Sigmoid colon (tissue), 7 donors: ENCODE measurements around the gene THEMIS2. TPM values are rescaled to one million over a fixed set of nuclear protein-coding genes. Genes with fewer than 3 reads are reported as not detected.
A peak's percentile ranks its signal among the peaks of the same experiment; 100 is the strongest.

Experiments used
- DNase-seq: peaks from one replicate; pipeline ENCODE4 v3.0.0-alpha.2; 2019
- H3K27ac ChIP-seq, 4 donors: fragments of 200-600 bp; sonication (generic); one replicate each; pipeline ENCODE4 v1.5.1; 2016 to 2019; ENCODE audit warnings: mild to moderate bottlenecking in 1 of 4
- H3K27me3 ChIP-seq, 3 donors: fragments of 200-600 bp; sonication (generic); one replicate each; pipeline ENCODE4 v1.5.1; 2019; ENCODE audit warnings: mild to moderate bottlenecking in 1 of 3
- H3K36me3 ChIP-seq, 4 donors: fragments of 200-600 bp; sonication (generic); one replicate each; pipeline ENCODE4 v1.5.1; 2016 to 2019
- H3K4me1 ChIP-seq, 4 donors: fragments of 200-600 bp; sonication (generic); one replicate each; pipeline ENCODE4 v1.5.1; 2017 to 2019
- H3K4me3 ChIP-seq, 4 donors: fragments of 200-600 bp; sonication (generic); one replicate each; pipeline ENCODE4 v1.5.1; 2017 to 2019; ENCODE audit warnings: mild to moderate bottlenecking in 2 of 4, moderate library complexity in 1 of 4
- H3K9me3 ChIP-seq, 4 donors: fragments of 200-600 bp in 3 of 4; sonication (generic) in 3 of 4; one replicate each; pipeline versions ENCODE4 v1.5.1 to v1.6.1; 2013 to 2019
- CTCF ChIP-seq, 4 experiments: fragments of 450-650 bp in 3 of 4; fragments of 200-600 bp in 1 of 4; IDR thresholded peaks; one replicate each; pipeline ENCODE4 v1.5.1; 2016 to 2019; ENCODE audit warnings: antibody characterized with exemption in 4 of 4, mild to moderate bottlenecking in 3 of 4, moderate library complexity in 2 of 4
- EP300 ChIP-seq, 4 donors: sonication (generic); formaldehyde crosslinking; IDR thresholded peaks; one replicate each; pipeline ENCODE4 v1.6.1; 2017; ENCODE audit warnings: antibody characterized with exemption in 4 of 4
- POLR2A ChIP-seq, 2 donors: fragments of 450-650 bp; IDR thresholded peaks; one replicate each; pipeline ENCODE4 v1.6.1; 2016; ENCODE audit warnings: antibody characterized with exemption in 2 of 2, mild to moderate bottlenecking in 2 of 2, moderate library complexity in 2 of 2
- POLR2AphosphoS5 ChIP-seq, 4 donors: sonication (generic); formaldehyde crosslinking; IDR thresholded peaks; one replicate each; pipeline ENCODE4 v1.6.1; 2017; ENCODE audit warnings: antibody characterized with exemption in 4 of 4
- WGBS, 2 donors: extraction: QIAGEN DNeasy Blood & Tissue Kit; methylation state at CpG; one replicate each; pipeline ENCODE4 v1.1.7; 2013; 5-methylcytosine and 5-hydroxymethylcytosine counted together
- intact Hi-C: fragments of 100-400 bp; cut with DNase I; formaldehyde crosslinking; loops from one replicate; pipeline ENCODE4 v1.15.1; 2023
- polyA plus RNA-seq, 3 donors: library from polyadenylated mRNA; stranded (reverse); fragments of 200-250 nt; gene quantifications; one replicate each; pipeline ENCODE4 v1.2.3, GENCODE V29; 2013
- total RNA-seq, 4 donors: library from RNA; depleted of rRNA; stranded (reverse); fragments of >200 nt; gene quantifications; one replicate each; pipeline ENCODE4 v1.1.0, GENCODE V29; 2016
- donor health status: healthy with polysubstance abuse.
- donor health status: Bipolar disorder and iron deficiency.
- donor health status: healthy.

Gene THEMIS2
- total and polyA plus RNA-seq, 7 donors, result 9.0 to 32.2 (median 14.8) TPM

- intact Hi-C loops, result no loop called here
- H3K36me3 ChIP-seq, result peaks cover 0 to 5% (median 0%) of the 10 kb centered on the region in 4 donors
- DNase-seq, result peak; percentile 54
These were observed 11.2 kb downstream of the THEMIS2 start for GRCh38 chr1:27883536-27883935.

GRCh38 chr1:27884006-27884954 lies 11.9 kb downstream of the THEMIS2 start:
- Histone ChIP-seq H3K27ac (peak overlapping the region; percentile 19 to 59 (median 46)), H3K36me3 (peaks cover 0 to 12% (median 0%) of the 10 kb centered on the region in 4 donors), H3K9me3 (no peaks in the 10 kb centered on the region), H3K27me3 (no peaks in the 10 kb centered on the region), H3K4me1 (no peaks in the 10 kb centered on the region), H3K4me3 (no peak overlapping the region)
- 80 to 83% methylated on average over 24 of the region's 24 CpGs for WGBS, 2 donors
- TF ChIP-seq CTCF (IDR thresholded peaks at IDR 0.05), result no peak
- no peak for TF ChIP-seq POLR2A (IDR thresholded peaks at IDR 0.05)
- TF ChIP-seq EP300 (IDR thresholded peaks at IDR 0.05), result peak in 1 of 4 donors; percentile 44
- no peak for TF ChIP-seq POLR2AphosphoS5 (IDR thresholded peaks at IDR 0.05)
- intact Hi-C loops, result no loop called here
- peak; percentile 65 for DNase-seq

More at GRCh38 chr1:27883536-27883935, 11.2 kb downstream of the THEMIS2 start:
- H3K27me3 ChIP-seq, result no peaks in the 10 kb centered on the region
- TF ChIP-seq POLR2A (IDR thresholded peaks at IDR 0.05), result no peak
- TF ChIP-seq CTCF (IDR thresholded peaks at IDR 0.05), result no peak
- TF ChIP-seq EP300 (IDR thresholded peaks at IDR 0.05), result no peak
- TF ChIP-seq POLR2AphosphoS5 (IDR thresholded peaks at IDR 0.05), result no peak
- 93% methylated on average over 13 of the region's 13 CpGs for WGBS, 2 donors
- H3K9me3 ChIP-seq, result no peaks in the 10 kb centered on the region
- H3K27ac ChIP-seq, result peak overlapping the region in 2 of 4 donors; percentile 42 to 48
- no peak overlapping the region for H3K4me3 ChIP-seq
- no peaks in the 10 kb centered on the region for H3K4me1 ChIP-seq

GRCh38 chr1:27885114-27885528 lies 12.8 kb downstream of the THEMIS2 start:
- peak; percentile 60 for DNase-seq
- WGBS, 2 donors, result 81 to 89% methylated on average over 8 of the region's 8 CpGs
- intact Hi-C loops, result no loop called here
- Histone ChIP-seq H3K9me3 (no peaks in the 10 kb centered on the region), H3K27ac (peak overlapping the region; percentile 42 to 73 (median 63)), H3K4me3 (no peak overlapping the region), H3K36me3 (peaks cover 0 to 21% (median 0%) of the 10 kb centered on the region in 4 donors), H3K4me1 (no peaks in the 10 kb centered on the region), H3K27me3 (no peaks in the 10 kb centered on the region)
- TF ChIP-seq POLR2A (IDR thresholded peaks at IDR 0.05), result no peak
- TF ChIP-seq CTCF (IDR thresholded peaks at IDR 0.05), result no peak
- TF ChIP-seq EP300 (IDR thresholded peaks at IDR 0.05), result no peak
- no peak for TF ChIP-seq POLR2AphosphoS5 (IDR thresholded peaks at IDR 0.05)

GRCh38 chr1:27885621-27886352 lies 13.4 kb downstream of the THEMIS2 start:
- Histone ChIP-seq H3K4me3 (no peak overlapping the region), H3K27ac (peak overlapping the region; percentile 42 to 73 (median 63)), H3K36me3 (peaks cover 0 to 22% (median 0%) of the 10 kb centered on the region in 4 donors), H3K9me3 (no peaks in the 10 kb centered on the region), H3K4me1 (no peaks in the 10 kb centered on the region), H3K27me3 (no peaks in the 10 kb centered on the region)
- DNase-seq, result peak; percentile 60
- 84 to 91% methylated on average over 15 of the region's 15 CpGs for WGBS, 2 donors
- TF ChIP-seq POLR2A (IDR thresholded peaks at IDR 0.05) (no peak), POLR2AphosphoS5 (IDR thresholded peaks at IDR 0.05) (peak in 2 of 4 donors; percentile 41 to 57), EP300 (IDR thresholded peaks at IDR 0.05) (peak in 1 of 4 donors; percentile 13), CTCF (IDR thresholded peaks at IDR 0.05) (no peak)
- intact Hi-C loops, result no loop called here
